ENCODE data around the gene CKMT1A. TPM values are rescaled to one million over a fixed set of nuclear protein-coding genes. Genes with fewer than 3 reads are reported as not detected.
"Not testable (repeated sequence)": the region's sequence is repeated elsewhere in the genome, so short reads cannot be mapped to it uniquely, and the experiment has no call there.

The CKMT1A gene
- polyA plus RNA-seq, 1 donor from 2014 or later: 14.0 TPM

DNA sequence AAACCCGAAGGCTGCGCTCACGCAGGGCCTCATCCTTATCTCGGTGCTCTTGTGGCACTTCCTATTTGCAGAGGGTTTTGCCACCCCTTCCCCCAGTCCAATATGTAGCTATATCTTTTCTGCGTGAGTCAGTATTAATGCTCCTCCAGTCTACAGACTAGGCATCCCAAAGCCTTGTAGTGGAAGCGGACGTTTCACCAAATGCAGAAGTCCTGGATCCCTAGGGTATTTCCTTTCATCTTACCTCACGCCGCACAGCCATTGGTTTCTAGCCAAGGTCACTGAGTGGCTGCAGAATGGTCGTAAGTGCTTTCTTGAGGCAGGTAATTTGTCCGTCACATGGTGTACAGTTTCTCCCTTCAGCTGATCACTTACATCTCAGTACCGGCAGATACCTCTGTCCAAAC, 53.2 kb downstream of the CKMT1A start:
- not testable (repeated sequence) for H3K9me2 ChIP-seq (ENCODE audit: insufficient read depth, low read length); H4K20me1 ChIP-seq (ENCODE audit: insufficient read depth); H3K9me3 ChIP-seq (ENCODE audit: low read length); H3K27me3 ChIP-seq (ENCODE audit: insufficient read depth, low read depth, low read length); H3F3A ChIP-seq (ENCODE audit: insufficient read depth, low read length, poor library complexity, severe bottlenecking); H3K36me3 ChIP-seq (ENCODE audit: insufficient read depth, low read length)
- peak overlapping the region; percentile 86 for H3K27ac ChIP-seq (ENCODE audit: low read length)
- peak overlapping the region; percentile 85 for H3K9ac ChIP-seq (ENCODE audit: low read length)
- peak overlapping the region; percentile 94 for H3K4me2 ChIP-seq (ENCODE audit: low read length)
- peak overlapping the region; percentile 74 for H3K4me3 ChIP-seq (ENCODE audit: low read length)
- H2AFZ ChIP-seq (ENCODE audit: low read depth, low read length): peak overlapping the region; percentile 71
- peaks cover 31% of the 10 kb centered on the region for H3K79me2 ChIP-seq (replicated peaks; ENCODE audit: insufficient read depth, low read length)
- TF ChIP-seq MXI1 (conservative IDR thresholded peaks at IDR 0.05; ENCODE audit: poor library complexity, severe bottlenecking): peak; percentile 7

- TF ChIP-seq EZH2 (IDR thresholded peaks at IDR 0.05; ENCODE audit: borderline replicate concordance, insufficient read depth, low read length, poor library complexity, severe bottlenecking): no peak
- TF ChIP-seq RAD21 (conservative IDR thresholded peaks at IDR 0.05): no peak
- TF ChIP-seq TAF1 (IDR thresholded peaks at IDR 0.05; ENCODE audit: low read depth): no peak
- TF ChIP-seq REST (IDR thresholded peaks at IDR 0.05; ENCODE audit: borderline replicate concordance): no peak
- TF ChIP-seq POLR2AphosphoS5 (IDR thresholded peaks at IDR 0.05): no peak
- TF ChIP-seq SMC3 (conservative IDR thresholded peaks at IDR 0.05; ENCODE audit: poor library complexity): no peak
- no peak for TF ChIP-seq CTCF (IDR thresholded peaks at IDR 0.05; ENCODE audit: poor library complexity, severe bottlenecking)
- no peak for TF ChIP-seq MXI1 (conservative IDR thresholded peaks at IDR 0.05; ENCODE audit: poor library complexity, severe bottlenecking)
- no peak for TF ChIP-seq EP300 (conservative IDR thresholded peaks at IDR 0.05; ENCODE audit: poor library complexity, severe bottlenecking)
- H3K79me2 ChIP-seq (replicated peaks; ENCODE audit: insufficient read depth, low read length): peaks cover 42% of the 10 kb centered on the region
- H3K27me3 ChIP-seq (ENCODE audit: insufficient read depth, low read depth, low read length): no peaks in the 10 kb centered on the region
- H3K27ac ChIP-seq (ENCODE audit: low read length): no peak overlapping the region
- H2AFZ ChIP-seq (ENCODE audit: low read depth, low read length): no peak overlapping the region
- no peaks in the 10 kb centered on the region for H3K36me3 ChIP-seq (ENCODE audit: insufficient read depth, low read length)
- no peaks in the 10 kb centered on the region for H3F3A ChIP-seq (ENCODE audit: insufficient read depth, low read length, poor library complexity, severe bottlenecking)
- no peaks in the 10 kb centered on the region for H4K20me1 ChIP-seq (ENCODE audit: insufficient read depth)
- no peak overlapping the region for H3K9ac ChIP-seq (ENCODE audit: low read length)
- H3K4me2 ChIP-seq (ENCODE audit: low read length): no peak overlapping the region
- H3K9me3 ChIP-seq (ENCODE audit: low read length): no peaks in the 10 kb centered on the region
- peak overlapping the region; percentile 74 for H3K4me3 ChIP-seq (ENCODE audit: low read length)
- H3K9me2 ChIP-seq (ENCODE audit: insufficient read depth, low read length): no peaks in the 10 kb centered on the region
Measured at GRCh38 chr15:43748376-43748775, 54.7 kb downstream of the CKMT1A start.

Small RNA genes lying within 50 kb of the gene (small RNA-seq; reads per million reads assigned to genes)
- gene PDIA3P2: 0 reads per million in 3 experiments
- 0.03 to 0.33 (median 0.07) reads per million in 3 experiments for gene RNU6-353P
- 0 reads per million in 3 experiments for gene RNU6-354P

Other genes with a start within 250 kb of the CKMT1A start
- gene TP53BP1, start 200.7 kb upstream of the CKMT1A start, polyA plus RNA-seq: 98.7 and 114 TPM in 2 replicates
- 3.4 and 5.1 TPM in 2 replicates for gene MAP1A, start 176.3 kb upstream of the CKMT1A start, polyA plus RNA-seq
- 27.3 and 29.6 TPM in 2 replicates for gene PPIP5K1, start 103.7 kb upstream of the CKMT1A start, polyA plus RNA-seq
- gene CKMT1B, start 99.8 kb upstream of the CKMT1A start, polyA plus RNA-seq: 23.2 and 29.8 TPM in 2 replicates
- 2.4 and 2.5 TPM in 2 replicates for gene STRC, start 75.1 kb upstream of the CKMT1A start, polyA plus RNA-seq
- gene CATSPER2, start 45.0 kb upstream of the CKMT1A start, polyA plus RNA-seq: 2.0 and 4.5 TPM in 2 replicates
- gene PDIA3, start 52.6 kb downstream of the CKMT1A start, polyA plus RNA-seq: 133 and 136 TPM in 2 replicates
- 2.2 TPM in 1 of 2 replicates, not detected in the other for gene ELL3, start 83.1 kb downstream of the CKMT1A start, polyA plus RNA-seq
- gene SERF2, start 98.5 kb downstream of the CKMT1A start, polyA plus RNA-seq: 548 and 726 TPM in 2 replicates
- gene SERINC4, start 106.4 kb downstream of the CKMT1A start, polyA plus RNA-seq: 0.38 and 0.47 TPM in 2 replicates
- 4.4 and 5.0 TPM in 2 replicates for gene HYPK, start 106.7 kb downstream of the CKMT1A start, polyA plus RNA-seq
- 35.8 and 37.7 TPM in 2 replicates for gene MFAP1, start 130.8 kb downstream of the CKMT1A start, polyA plus RNA-seq
- gene WDR76, start 133.1 kb downstream of the CKMT1A start, polyA plus RNA-seq: 0.43 and 1.1 TPM in 2 replicates

Measured in neural cell (in vitro differentiated cells).